GM18526 (cell line): ENCODE measurements around the gene LEUTX.

ENCODE experiments used
- POLR2A ChIP-seq: IDR thresholded peaks from 3 replicates; pipeline ENCODE4 v1.6.1; 2011; ENCODE audit not compliant: insufficient read length; ENCODE audit errors: extremely low read depth

Gene LEUTX

GRCh38 chr19:39811064-39811463 is 32.4 kb downstream of the LEUTX start:
- TF ChIP-seq POLR2A, result no peak

- no peak for TF ChIP-seq POLR2A
Measured at GRCh38 chr19:39813264-39813993, 34.8 kb downstream of the LEUTX start.

- no peak for TF ChIP-seq POLR2A
Measured at GRCh38 chr19:39814595-39814994, 35.9 kb downstream of the LEUTX start.

- no peak for TF ChIP-seq POLR2A
Measured at GRCh38 chr19:39816287-39817048, 37.8 kb downstream of the LEUTX start.

- TF ChIP-seq POLR2A, result no peak
Measured at GRCh38 chr19:39817888-39818561, 39.4 kb downstream of the LEUTX start.

- TF ChIP-seq POLR2A, result no peak
Measured at GRCh38 chr19:39818626-39819097, 40.0 kb downstream of the LEUTX start.

GRCh38 chr19:39819786-39820185 is 41.1 kb downstream of the LEUTX start:
- TF ChIP-seq POLR2A, result no peak

- no peak for TF ChIP-seq POLR2A
Measured at GRCh38 chr19:39820696-39821095, 42.0 kb downstream of the LEUTX start.

GRCh38 chr19:39823686-39824085 is 45.0 kb downstream of the LEUTX start:
- no peak for TF ChIP-seq POLR2A

GRCh38 chr19:39824143-39825092 is 45.8 kb downstream of the LEUTX start:
- TF ChIP-seq POLR2A, result peak; percentile 43

- no peak for TF ChIP-seq POLR2A
Measured at GRCh38 chr19:39825093-39825463, 46.4 kb downstream of the LEUTX start.

- no peak for TF ChIP-seq POLR2A
Measured at GRCh38 chr19:39825531-39826076, 47.0 kb downstream of the LEUTX start.

- no peak for TF ChIP-seq POLR2A
Measured at GRCh38 chr19:39826311-39826945, 47.8 kb downstream of the LEUTX start.

GRCh38 chr19:39827216-39827615 is 48.6 kb downstream of the LEUTX start:
- TF ChIP-seq POLR2A, result no peak
